M059J (cell line): ENCODE results near the gene CNTFR. TPM values are rescaled to one million over a fixed set of nuclear protein-coding genes. Genes with fewer than 3 reads are reported as not detected.
"Not testable (repeated sequence)": the region's sequence is repeated elsewhere in the genome, so short reads cannot be mapped to it uniquely, and the experiment has no call there.

Experiments used
- DNase-seq: peaks from one replicate; pipeline ENCODE4 v3.0.0-alpha.2; 2012; ENCODE audit warnings: low read depth
- total RNA-seq: library from RNA; depleted of rRNA; stranded (reverse); fragments of >200 nt; shearing (Covaris generic); gene quantifications from 2 replicates; pipeline ENCODE4 v1.2.3, GENCODE V29; 2014; rRNA removed

CNTFR gene
- total RNA-seq = 0.05 and 0.07 TPM in 2 replicates

- DNase-seq = no peak
These were observed at the start of gene CNTFR for GRCh38 chr9:34589636-34590380. CNTFR (minus strand) TSS chr9:34589724; CDS start chr9:34568981, 20,743 bp downstream.

- DNase-seq = not testable (repeated sequence)
These were observed 49.8 kb upstream of the CNTFR start for GRCh38 chr9:34639322-34639721.

GRCh38 chr9:34638138-34638445 is 48.6 kb upstream of the CNTFR start:
- DNase-seq = no peak

GRCh38 chr9:34637356-34638137 is 48.0 kb upstream of the CNTFR start, which contains the start of gene SIGMAR1:
SIGMAR1 (minus strand) TSS chr9:34637787; CDS start chr9:34637697, 90 bp downstream.
- peak; percentile 86 for DNase-seq

- no peak for DNase-seq
These were observed 47.3 kb upstream of the CNTFR start for GRCh38 chr9:34636791-34637355.

GRCh38 chr9:34635556-34635955 is 46.0 kb upstream of the CNTFR start:
- no peak for DNase-seq

GRCh38 chr9:34634551-34635248 is 45.2 kb upstream of the CNTFR start:
- DNase-seq = no peak

GRCh38 chr9:34633851-34634550 is 44.5 kb upstream of the CNTFR start:
- peak; percentile 65 for DNase-seq

- no peak for DNase-seq
These were observed 43.6 kb upstream of the CNTFR start for GRCh38 chr9:34633166-34633565.

- DNase-seq = no peak
These were observed 41.1 kb upstream of the CNTFR start for GRCh38 chr9:34630402-34631154.

- no peak for DNase-seq
These were observed 39.9 kb upstream of the CNTFR start for GRCh38 chr9:34629491-34629808.

- DNase-seq = peak; percentile 17
These were observed 39.3 kb upstream of the CNTFR start, which contains the start of gene ARID3C for GRCh38 chr9:34628656-34629490. ARID3C (minus strand) TSS chr9:34629066; CDS start chr9:34628014, 1,052 bp downstream.

- no peak for DNase-seq
These were observed 38.5 kb upstream of the CNTFR start for GRCh38 chr9:34627716-34628655.

GRCh38 chr9:34625186-34625486 is 35.6 kb upstream of the CNTFR start:
- DNase-seq = no peak

GRCh38 chr9:34624475-34625185 is 35.1 kb upstream of the CNTFR start:
- DNase-seq = no peak

- DNase-seq = no peak
These were observed 34.1 kb upstream of the CNTFR start for GRCh38 chr9:34623374-34624235.
